Suprapubic skin (tissue), 4 donors: Measurements from ENCODE around the gene CLMP. TPM values are rescaled to one million over a fixed set of nuclear protein-coding genes. Genes with fewer than 3 reads are reported as not detected.

ENCODE experiments used
- DNase-seq, 2 donors: peaks; one replicate each; pipeline ENCODE4 v3.0.0-alpha.2; 2019; ENCODE audit warnings: low spot score in 2 of 2
- H3K27ac ChIP-seq: fragments of 200-600 bp; sonication (generic); one replicate; pipeline ENCODE4 v1.5.1; 2019
- H3K27me3 ChIP-seq: fragments of 200-600 bp; sonication (generic); one replicate; pipeline ENCODE4 v1.5.1; 2019
- H3K36me3 ChIP-seq: fragments of 200-600 bp; sonication (generic); one replicate; pipeline ENCODE4 v1.5.1; 2019
- H3K4me1 ChIP-seq: fragments of 200-600 bp; sonication (generic); one replicate; pipeline ENCODE4 v1.5.1; 2019
- H3K4me3 ChIP-seq: fragments of 200-600 bp; sonication (generic); one replicate; pipeline ENCODE4 v1.5.1; 2019; ENCODE audit warnings: mild to moderate bottlenecking
- H3K9me3 ChIP-seq: fragments of 200-600 bp; sonication (generic); one replicate; pipeline ENCODE4 v1.5.1; 2019
- CTCF ChIP-seq, 2 donors: fragments of 200-600 bp in 1 of 2; fragments of 450-650 bp in 1 of 2; sonication (generic) in 1 of 2; IDR thresholded peaks; one replicate each; pipeline ENCODE4 v1.5.1; 2016 to 2019; ENCODE audit warnings: antibody characterized with exemption in 2 of 2, mild to moderate bottlenecking in 1 of 2, moderate library complexity in 1 of 2
- EP300 ChIP-seq: sonication (generic); formaldehyde crosslinking; IDR thresholded peaks from one replicate; pipeline ENCODE4 v1.6.1; 2017; ENCODE audit warnings: antibody characterized with exemption
- POLR2A ChIP-seq, 2 donors: fragments of 450-650 bp; IDR thresholded peaks; one replicate each; pipeline ENCODE4 v1.6.1; 2017; ENCODE audit warnings: antibody characterized with exemption in 2 of 2, mild to moderate bottlenecking in 2 of 2, moderate library complexity in 2 of 2
- POLR2AphosphoS5 ChIP-seq, 3 donors: sonication (generic); formaldehyde crosslinking; IDR thresholded peaks; one replicate each; pipeline ENCODE4 v1.6.1; 2017; ENCODE audit warnings: antibody characterized with exemption in 3 of 3
- WGBS: methylation state at CpG from one replicate; pipeline ENCODE4 v1.1.5; 2018; 5-methylcytosine and 5-hydroxymethylcytosine counted together
- total RNA-seq, 4 donors: library from RNA; depleted of rRNA; stranded (reverse); fragments of >200 nt; gene quantifications; one replicate each; pipeline ENCODE4 v1.1.0, GENCODE V29; 2016

Gene CLMP
- total RNA-seq, 4 donors from 2014 or later: 17.5 to 26.9 (median 19.9) TPM

- H3K27ac ChIP-seq: no peak overlapping the region
- peak in 1 of 2 donors; percentile 32 for DNase-seq
- 90% methylated on average over 1 of the region's 1 CpG for WGBS
- H3K36me3 ChIP-seq: no peaks in the 10 kb centered on the region
- peaks cover 7% of the 10 kb centered on the region for H3K4me1 ChIP-seq
- no peaks in the 10 kb centered on the region for H3K27me3 ChIP-seq
- TF ChIP-seq POLR2A (IDR thresholded peaks at IDR 0.05) (no peak), POLR2AphosphoS5 (IDR thresholded peaks at IDR 0.05) (no peak), CTCF (IDR thresholded peaks at IDR 0.05) (no peak), EP300 (no peak)
- H3K4me3 ChIP-seq: no peak overlapping the region
- no peaks in the 10 kb centered on the region for H3K9me3 ChIP-seq
These were observed 149.9 kb downstream of the CLMP start for GRCh38 chr11:123045101-123045500.

GRCh38 chr11:123041185-123041584 lies 153.9 kb downstream of the CLMP start:
- no peaks in the 10 kb centered on the region for H3K27me3 ChIP-seq
- TF ChIP-seq POLR2A (IDR thresholded peaks at IDR 0.05) (no peak), CTCF (IDR thresholded peaks at IDR 0.05) (no peak), POLR2AphosphoS5 (IDR thresholded peaks at IDR 0.05) (no peak), EP300 (no peak)
- WGBS: 97% methylated on average over 10 of the region's 10 CpGs

GRCh38 chr11:123040111-123040432 lies 155.0 kb downstream of the CLMP start:
- Histone ChIP-seq H3K9me3 (no peaks in the 10 kb centered on the region), H3K27me3 (no peaks in the 10 kb centered on the region), H3K36me3 (no peaks in the 10 kb centered on the region), H3K27ac (no peak overlapping the region), H3K4me3 (no peak overlapping the region), H3K4me1 (no peaks in the 10 kb centered on the region)
- DNase-seq: peak in 1 of 2 donors; percentile 67
- TF ChIP-seq POLR2A (IDR thresholded peaks at IDR 0.05): no peak
- TF ChIP-seq EP300: no peak
- no peak for TF ChIP-seq POLR2AphosphoS5 (IDR thresholded peaks at IDR 0.05)
- no peak for TF ChIP-seq CTCF (IDR thresholded peaks at IDR 0.05)
- WGBS: 64% methylated on average over 11 of the region's 11 CpGs

More at GRCh38 chr11:123041185-123041584, 153.9 kb downstream of the CLMP start:
- H3K36me3 ChIP-seq: no peaks in the 10 kb centered on the region
- H3K4me3 ChIP-seq: no peak overlapping the region
- no peaks in the 10 kb centered on the region for H3K4me1 ChIP-seq
- H3K9me3 ChIP-seq: no peaks in the 10 kb centered on the region
- no peak for DNase-seq
- no peak overlapping the region for H3K27ac ChIP-seq

- Histone ChIP-seq H3K27ac (no peak overlapping the region), H3K27me3 (no peaks in the 10 kb centered on the region), H3K4me3 (no peak overlapping the region), H3K4me1 (no peaks in the 10 kb centered on the region), H3K36me3 (no peaks in the 10 kb centered on the region), H3K9me3 (no peaks in the 10 kb centered on the region)
- no peak for TF ChIP-seq EP300
- no peak for TF ChIP-seq POLR2A (IDR thresholded peaks at IDR 0.05)
- no peak for TF ChIP-seq CTCF (IDR thresholded peaks at IDR 0.05)
- no peak for TF ChIP-seq POLR2AphosphoS5 (IDR thresholded peaks at IDR 0.05)
- peak in 1 of 2 donors; percentile 52 for DNase-seq
- WGBS: 76% methylated on average over 10 of the region's 10 CpGs
These were observed 159.2 kb downstream of the CLMP start for GRCh38 chr11:123035831-123036230.

GRCh38 chr11:123034597-123034996 lies 160.5 kb downstream of the CLMP start:
- no peaks in the 10 kb centered on the region for H3K27me3 ChIP-seq
- no peaks in the 10 kb centered on the region for H3K4me1 ChIP-seq
- no peak overlapping the region for H3K4me3 ChIP-seq
- H3K36me3 ChIP-seq: no peaks in the 10 kb centered on the region
- WGBS: 76% methylated on average over 5 of the region's 6 CpGs
- TF ChIP-seq CTCF (IDR thresholded peaks at IDR 0.05) (no peak), EP300 (no peak), POLR2AphosphoS5 (IDR thresholded peaks at IDR 0.05) (no peak)
- peak in 1 of 2 donors; percentile 35 for DNase-seq
- H3K27ac ChIP-seq: no peak overlapping the region
- no peaks in the 10 kb centered on the region for H3K9me3 ChIP-seq
